K562 (cell line): ENCODE results near the gene FGFR1OP2.

Experiments used
- CEBPB ChIP-seq: fragments of 450-650 bp; IDR thresholded peaks from 2 replicates; pipeline ENCODE4 v1.6.1; 2016; ENCODE audit warnings: missing genetic modification characterization, missing compliant biosample characterization
- CHCHD3 ChIP-seq: fragments of 250-450 bp; sonication (Bioruptor Pico); IDR thresholded peaks from 2 replicates; pipeline ENCODE4 v2.1.2; 2022; ENCODE audit warnings: mild to moderate bottlenecking
- CREB1 ChIP-seq, 2 experiments: sonication (generic) in 1 of 2; formaldehyde crosslinking in 1 of 2; IDR thresholded peaks; 2 replicates each; pipeline versions ENCODE4 v1.6.1 to v1.8.0; 2012 to 2022; ENCODE audit warnings: inconsistent platforms in 1 of 2, mild to moderate bottlenecking in 1 of 2, missing genetic modification reagents in 1 of 2, moderate library complexity in 1 of 2
- KDM4B ChIP-seq, 2 experiments: fragments of 450-650 bp in 1 of 2; sonication (generic) in 1 of 2; IDR thresholded peaks; 2 replicates each; pipeline ENCODE4 v1.6.1; 2016 to 2017; ENCODE audit warnings: borderline replicate concordance in 2 of 2, antibody characterized with exemption in 1 of 2, low read depth in 1 of 2, mild to moderate bottlenecking in 1 of 2
- POLR2A ChIP-seq: fragments of 450-650 bp; conservative IDR thresholded peaks from 2 replicates; pipeline ENCODE4 v1.6.1; 2016
- POLR2AphosphoS5 ChIP-seq: IDR thresholded peaks from 2 replicates; pipeline ENCODE4 v1.6.1; 2011; ENCODE audit warnings: mild to moderate bottlenecking, low read depth, low read length, moderate library complexity; ENCODE audit not compliant: control insufficient read depth, insufficient read depth
- RAD51 ChIP-seq: fragments of 450-650 bp; IDR thresholded peaks from 2 replicates; pipeline ENCODE4 v1.7.1; 2016; ENCODE audit warnings: low read depth, mild to moderate bottlenecking, borderline replicate concordance
- SMC3 ChIP-seq: conservative IDR thresholded peaks from 2 replicates; pipeline ENCODE4 v1.6.1; 2011; ENCODE audit warnings: low read depth, low read length, improper control_type of control experiment; ENCODE audit not compliant: insufficient read depth
- SP1 ChIP-seq: sonication (generic); formaldehyde crosslinking; IDR thresholded peaks from 2 replicates; pipeline ENCODE4 v1.8.1; 2022; ENCODE audit warnings: mild to moderate bottlenecking, missing genetic modification reagents
- ZKSCAN8 ChIP-seq: fragments of 200-800 bp; sonication (Bioruptor generic); IDR thresholded peaks from 2 replicates; pipeline ENCODE4 v1.6.1; 2016; ENCODE audit warnings: missing genetic modification characterization, missing compliant biosample characterization
- ZNF311 ChIP-seq: fragments of 250-450 bp; sonication (Bioruptor Pico); IDR thresholded peaks from 2 replicates; pipeline ENCODE4 v1.4.0; 2020; ENCODE audit warnings: mild to moderate bottlenecking, moderate library complexity
- TF ChIP-seq, protein P1 (sequence below), 3 experiments: IDR thresholded peaks in 2 of 3; conservative IDR thresholded peaks in 1 of 3; 2 replicates each; pipeline ENCODE4 v1.5.1; 2011 to 2012; ENCODE audit warnings: low read length in 3 of 3, mild to moderate bottlenecking in 3 of 3, control low read depth in 2 of 3, improper control_type of control experiment in 1 of 3, inconsistent platforms in 1 of 3, low read depth in 1 of 3, mixed read lengths in 1 of 3, moderate library complexity in 1 of 3; ENCODE audit not compliant: insufficient read depth in 2 of 3

DNA sequence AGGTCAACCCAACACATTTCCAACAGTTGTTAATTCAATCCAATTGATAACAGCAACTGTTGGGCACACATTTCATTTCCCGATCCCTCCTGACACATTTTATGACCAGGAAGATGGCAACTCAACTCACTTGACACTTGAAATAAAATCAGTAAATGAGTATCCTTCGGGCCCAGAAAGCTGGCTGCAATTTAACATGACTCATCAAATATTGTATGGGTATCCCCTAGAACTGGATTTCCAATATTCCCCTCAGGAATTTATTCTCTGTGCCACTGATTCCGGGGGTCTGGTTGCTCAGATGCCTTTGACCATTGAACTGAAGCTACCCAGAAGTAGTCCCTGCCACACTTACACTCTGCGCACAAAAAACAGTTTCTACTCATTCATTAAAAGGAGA is 42.6 kb upstream of the FGFR1OP2 start:
- TF ChIP-seq POLR2A (no peak), RAD51 (no peak), CREB1 (IDR thresholded peaks at IDR 0.05) (no peak), CREB1 (CRISPR knock-in tag; IDR thresholded peaks at IDR 0.05) (no peak), SMC3 (no peak), CEBPB (no peak), KDM4B (IDR thresholded peaks at IDR 0.05; ENCODE audit: borderline replicate concordance in 2 of 2, low read depth in 1 of 2) (no peak), POLR2AphosphoS5 (no peak), ZKSCAN8 (CRISPR knock-in tag) (no peak), ZNF311 (CRISPR knock-in tag) (no peak), SP1 (no peak), CHCHD3 (CRISPR knock-in tag) (no peak)
- TF ChIP-seq, protein P1, sequence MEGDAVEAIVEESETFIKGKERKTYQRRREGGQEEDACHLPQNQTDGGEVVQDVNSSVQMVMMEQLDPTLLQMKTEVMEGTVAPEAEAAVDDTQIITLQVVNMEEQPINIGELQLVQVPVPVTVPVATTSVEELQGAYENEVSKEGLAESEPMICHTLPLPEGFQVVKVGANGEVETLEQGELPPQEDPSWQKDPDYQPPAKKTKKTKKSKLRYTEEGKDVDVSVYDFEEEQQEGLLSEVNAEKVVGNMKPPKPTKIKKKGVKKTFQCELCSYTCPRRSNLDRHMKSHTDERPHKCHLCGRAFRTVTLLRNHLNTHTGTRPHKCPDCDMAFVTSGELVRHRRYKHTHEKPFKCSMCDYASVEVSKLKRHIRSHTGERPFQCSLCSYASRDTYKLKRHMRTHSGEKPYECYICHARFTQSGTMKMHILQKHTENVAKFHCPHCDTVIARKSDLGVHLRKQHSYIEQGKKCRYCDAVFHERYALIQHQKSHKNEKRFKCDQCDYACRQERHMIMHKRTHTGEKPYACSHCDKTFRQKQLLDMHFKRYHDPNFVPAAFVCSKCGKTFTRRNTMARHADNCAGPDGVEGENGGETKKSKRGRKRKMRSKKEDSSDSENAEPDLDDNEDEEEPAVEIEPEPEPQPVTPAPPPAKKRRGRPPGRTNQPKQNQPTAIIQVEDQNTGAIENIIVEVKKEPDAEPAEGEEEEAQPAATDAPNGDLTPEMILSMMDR (IDR thresholded peaks at IDR 0.05 in 2 of 3, conservative IDR thresholded peaks at IDR 0.05 in 1 of 3; ENCODE audit: insufficient read depth in 2 of 3, low read depth in 1 of 3, low read length in 3 of 3): no peak
